Breast epithelium (tissue), 4 donors: ENCODE data around the gene ZNF75A. TPM values are rescaled to one million over a fixed set of nuclear protein-coding genes. Genes with fewer than 3 reads are reported as not detected.

Source experiments
- DNase-seq, 2 donors: peaks; one replicate each; pipeline ENCODE4 v3.0.0-alpha.2; 2019; ENCODE audit warnings: low spot score in 2 of 2
- H3K27ac ChIP-seq, 2 donors: fragments of 200-600 bp; sonication (generic) in 1 of 2; one replicate each; pipeline ENCODE4 v1.5.1; 2016 to 2019; ENCODE audit warnings: mild to moderate bottlenecking in 1 of 2
- H3K27me3 ChIP-seq, 2 donors: fragments of 200-600 bp; sonication (generic) in 1 of 2; one replicate each; pipeline versions ENCODE4 v1.5.1 to v1.6.0; 2017 to 2019; ENCODE audit warnings: control low read depth in 1 of 2, mild to moderate bottlenecking in 1 of 2
- H3K36me3 ChIP-seq: fragments of 200-600 bp; one replicate; pipeline ENCODE4 v1.5.1; 2019
- H3K4me1 ChIP-seq, 2 donors: fragments of 200-600 bp; sonication (generic); one replicate each; pipeline ENCODE4 v1.5.1; 2016 to 2019; ENCODE audit warnings: control low read depth in 1 of 2
- H3K4me3 ChIP-seq, 3 donors: fragments of 200-600 bp; sonication (generic); 1 replicate in 2 of 3; 2 replicates in 1 of 3; pipeline ENCODE4 v1.5.1; 2016 to 2019; ENCODE audit warnings: mild to moderate bottlenecking in 3 of 3, moderate library complexity in 2 of 3
- H3K9me3 ChIP-seq, 2 donors: fragments of 200-600 bp; sonication (generic) in 1 of 2; one replicate each; pipeline ENCODE4 v1.5.1; 2016 to 2019; ENCODE audit warnings: control low read depth in 1 of 2
- CTCF ChIP-seq, 3 donors: fragments of 450-650 bp; IDR thresholded peaks; one replicate each; pipeline ENCODE4 v1.5.1; 2016 to 2017; ENCODE audit warnings: antibody characterized with exemption in 3 of 3, mild to moderate bottlenecking in 3 of 3, moderate library complexity in 3 of 3
- POLR2A ChIP-seq: fragments of 450-650 bp; IDR thresholded peaks from one replicate; pipeline ENCODE4 v1.6.1; 2016; ENCODE audit warnings: antibody characterized with exemption, mild to moderate bottlenecking, moderate library complexity
- POLR2AphosphoS5 ChIP-seq, 3 donors: sonication (generic); formaldehyde crosslinking; IDR thresholded peaks; one replicate each; pipeline ENCODE4 v1.6.1; 2017; ENCODE audit warnings: antibody characterized with exemption in 3 of 3
- intact Hi-C: fragments of 100-400 bp; cut with DNase I; formaldehyde crosslinking; loops from one replicate; pipeline ENCODE4 v1.15.1; 2023; ENCODE audit warnings: low total_unique reads
- total RNA-seq, 3 donors: library from RNA; depleted of rRNA; stranded (reverse); fragments of >200 nt; gene quantifications; one replicate each; pipeline ENCODE4 v1.1.0, GENCODE V29; 2016

ZNF75A gene
- total RNA-seq, 3 donors from 2014 or later = 19.4 to 58.2 (median 37.0) TPM

GRCh38 chr16:3355589-3355988, 50.3 kb downstream of the ZNF75A start, which contains the start of gene OR2C1:
Gene OR2C1 (plus strand): TSS chr16:3355889. CDS start chr16:3355941, 52 bp downstream.
- Histone ChIP-seq H3K4me1 (no peaks in the 10 kb centered on the region), H3K27ac (no peak within 1 kb of the TSS), H3K36me3 (no peaks in the 10 kb centered on the region), H3K4me3 (no peak within 1 kb of the TSS), H3K27me3 (no peaks in the 10 kb centered on the region), H3K9me3 (peaks cover 5 to 6% of the 10 kb centered on the region in 2 donors)
- intact Hi-C loops = no loop called here
- no peak for DNase-seq
- TF ChIP-seq CTCF (IDR thresholded peaks at IDR 0.05) (no peak), POLR2AphosphoS5 (IDR thresholded peaks at IDR 0.05) (no peak), POLR2A (no peak)

GRCh38 chr16:3356118-3356517, 50.8 kb downstream of the ZNF75A start:
- TF ChIP-seq CTCF (IDR thresholded peaks at IDR 0.05) (no peak), POLR2A (no peak), POLR2AphosphoS5 (IDR thresholded peaks at IDR 0.05) (no peak)
- DNase-seq = no peak
- H3K4me3 ChIP-seq = no peak overlapping the region
- no peaks in the 10 kb centered on the region for H3K4me1 ChIP-seq
- H3K27ac ChIP-seq = no peak overlapping the region
- H3K27me3 ChIP-seq = no peaks in the 10 kb centered on the region
- no peaks in the 10 kb centered on the region for H3K36me3 ChIP-seq
- intact Hi-C loops = no loop called here
- H3K9me3 ChIP-seq = peaks cover 5 to 6% of the 10 kb centered on the region in 2 donors

- H3K9me3 ChIP-seq = peaks cover 6 to 13% of the 10 kb centered on the region in 2 donors
- DNase-seq = no peak
- H3K27me3 ChIP-seq = peaks cover 0 to 3% of the 10 kb centered on the region in 2 donors
- intact Hi-C loops = no loop called here
- H3K27ac ChIP-seq = no peak overlapping the region
- no peaks in the 10 kb centered on the region for H3K36me3 ChIP-seq
- no peaks in the 10 kb centered on the region for H3K4me1 ChIP-seq
- TF ChIP-seq CTCF (IDR thresholded peaks at IDR 0.05) = no peak
- no peak for TF ChIP-seq POLR2A
- no peak for TF ChIP-seq POLR2AphosphoS5 (IDR thresholded peaks at IDR 0.05)
- no peak overlapping the region for H3K4me3 ChIP-seq
Observed at GRCh38 chr16:3358871-3359270, 53.6 kb downstream of the ZNF75A start.

GRCh38 chr16:3362931-3363330, 57.6 kb downstream of the ZNF75A start:
- peaks cover 26 to 34% of the 10 kb centered on the region in 2 donors for H3K9me3 ChIP-seq
- intact Hi-C loops = no loop called here

GRCh38 chr16:3363793-3364192, 58.5 kb downstream of the ZNF75A start:
- Histone ChIP-seq H3K4me1 (no peaks in the 10 kb centered on the region), H3K4me3 (no peak overlapping the region), H3K9me3 (peaks cover 28 to 34% of the 10 kb centered on the region in 2 donors), H3K36me3 (no peaks in the 10 kb centered on the region), H3K27me3 (peaks cover 0 to 3% of the 10 kb centered on the region in 2 donors), H3K27ac (no peak overlapping the region)
- no peak for TF ChIP-seq POLR2AphosphoS5 (IDR thresholded peaks at IDR 0.05)
- TF ChIP-seq CTCF (IDR thresholded peaks at IDR 0.05) = no peak
- TF ChIP-seq POLR2A = no peak
- intact Hi-C loops = no loop called here
- DNase-seq = no peak

More at GRCh38 chr16:3362931-3363330, 57.6 kb downstream of the ZNF75A start:
- Histone ChIP-seq H3K27ac (no peak overlapping the region), H3K36me3 (no peaks in the 10 kb centered on the region), H3K4me3 (no peak overlapping the region), H3K27me3 (peaks cover 0 to 3% of the 10 kb centered on the region in 2 donors), H3K4me1 (no peaks in the 10 kb centered on the region)
- TF ChIP-seq POLR2A (no peak), CTCF (IDR thresholded peaks at IDR 0.05) (no peak), POLR2AphosphoS5 (IDR thresholded peaks at IDR 0.05) (no peak)
- DNase-seq = no peak
